WTC11 (cell line): Measurements from ENCODE around the gene PIK3R1. TPM values are rescaled to one million over a fixed set of nuclear protein-coding genes. Genes with fewer than 3 reads are reported as not detected.

ENCODE experiments used
- ATAC-seq: fragments of 200-7000 bp; cut with Tn5 transposase; 2 replicates; pipeline ENCODE4 v1.10.0; 2021; ENCODE audit warnings: mild to moderate bottlenecking, moderate library complexity
- CTCF ChIA-PET: fragments of 300-600 bp; sonication (Branson Sonifier 250); formaldehyde crosslinking; loops from one replicate; lab custom pipeline; 2021; ENCODE audit warnings: antibody characterized with exemption; lab: Charles Lee
- POLR2A ChIA-PET: fragments of 350-600 bp; sonication (Branson Sonifier 250); formaldehyde crosslinking; loops from one replicate; lab custom pipeline; 2021; ENCODE audit warnings: antibody characterized with exemption; lab: Charles Lee
- DNase-seq: peaks from one replicate; pipeline ENCODE4 v3.0.0; 2021; ENCODE audit warnings: low spot score
- H3K27ac Mint-ChIP-seq: 2 replicates; pipeline ENCODE4 v1.8.0; 2021; ENCODE audit warnings: mixed read lengths
- H3K27me3 Mint-ChIP-seq: 2 replicates; pipeline ENCODE4 v1.8.0; 2021; ENCODE audit warnings: low read depth, mild to moderate bottlenecking, moderate library complexity, mixed read lengths
- H3K36me3 Mint-ChIP-seq: 2 replicates; pipeline ENCODE4 v1.8.0; 2021; ENCODE audit warnings: mixed read lengths
- H3K4me1 Mint-ChIP-seq: 2 replicates; pipeline ENCODE4 v1.8.0; 2022; ENCODE audit warnings: mixed read lengths
- H3K4me3 Mint-ChIP-seq: 2 replicates; pipeline ENCODE4 v1.8.0; 2021; ENCODE audit warnings: mild to moderate bottlenecking, moderate library complexity, mixed read lengths
- H3K9me3 Mint-ChIP-seq: 2 replicates; pipeline ENCODE4 v1.8.0; 2021; ENCODE audit warnings: mixed read lengths
- EMX1 ChIP-seq: fragments of 250-450 bp; sonication (Bioruptor Pico); IDR thresholded peaks from 2 replicates; pipeline ENCODE4 v1.8.0; 2021; ENCODE audit warnings: mild to moderate bottlenecking
- IRF2 ChIP-seq: sonication (generic); formaldehyde crosslinking; IDR thresholded peaks from 2 replicates; pipeline ENCODE4 v1.8.0; 2022; ENCODE audit warnings: low read depth, missing genetic modification reagents, borderline replicate concordance
- JAZF1 ChIP-seq: fragments of 250-450 bp; sonication (Bioruptor Pico); IDR thresholded peaks from 2 replicates; pipeline ENCODE4 v1.9.0; 2021; ENCODE audit warnings: moderate library complexity, mild to moderate bottlenecking, inconsistent platforms
- MAX ChIP-seq: sonication (generic); formaldehyde crosslinking; IDR thresholded peaks from 2 replicates; pipeline ENCODE4 v1.8.0; 2022; ENCODE audit warnings: mild to moderate bottlenecking, missing genetic modification reagents
- MXD4 ChIP-seq: fragments of 250-450 bp; sonication (Bioruptor Pico); IDR thresholded peaks from 2 replicates; pipeline ENCODE4 v1.8.0; 2021; ENCODE audit warnings: mild to moderate bottlenecking, moderate library complexity, borderline replicate concordance
- NFATC4 ChIP-seq: fragments of 250-450 bp; sonication (Bioruptor Pico); IDR thresholded peaks from 2 replicates; pipeline ENCODE4 v1.9.0; 2021; ENCODE audit warnings: mild to moderate bottlenecking
- NFYB ChIP-seq: sonication (generic); formaldehyde crosslinking; conservative IDR thresholded peaks from 2 replicates; pipeline ENCODE4 v1.8.0; 2022; ENCODE audit warnings: low read depth, missing genetic modification reagents
- OVOL2 ChIP-seq: fragments of 250-450 bp; sonication (Bioruptor Pico); IDR thresholded peaks from 2 replicates; pipeline ENCODE4 v1.9.0; 2021; ENCODE audit warnings: mild to moderate bottlenecking, borderline replicate concordance
- RORB ChIP-seq: fragments of 250-450 bp; sonication (Bioruptor Pico); IDR thresholded peaks from 2 replicates; pipeline ENCODE4 v1.9.0; 2021; ENCODE audit warnings: mild to moderate bottlenecking
- ZNF121 ChIP-seq: sonication (generic); formaldehyde crosslinking; IDR thresholded peaks from 2 replicates; pipeline ENCODE4 v1.8.0; 2023; ENCODE audit warnings: missing genetic modification reagents
- ZNF232 ChIP-seq: sonication (generic); formaldehyde crosslinking; IDR thresholded peaks from 2 replicates; pipeline ENCODE4 v1.8.0; 2022; ENCODE audit warnings: mild to moderate bottlenecking, missing genetic modification reagents
- total RNA-seq: library from RNA; stranded (reverse); gene quantifications from 3 replicates; pipeline ENCODE4 v1.2.3, GENCODE V29; 2021
- TF ChIP-seq, protein P1 (sequence below): fragments of 250-450 bp; sonication (Bioruptor Pico); IDR thresholded peaks from 2 replicates; pipeline ENCODE4 v1.9.0; 2021; ENCODE audit warnings: mild to moderate bottlenecking
- TF ChIP-seq, protein P2 (sequence below): sonication (generic); formaldehyde crosslinking; conservative IDR thresholded peaks from 2 replicates; pipeline ENCODE4 v1.8.1; 2022; ENCODE audit warnings: mild to moderate bottlenecking, missing genetic modification reagents
- TF ChIP-seq, protein P3 (sequence below): sonication (generic); formaldehyde crosslinking; IDR thresholded peaks from 2 replicates; pipeline ENCODE4 v1.8.1; 2022; ENCODE audit warnings: low read depth, mild to moderate bottlenecking, moderate library complexity, missing genetic modification reagents, borderline replicate concordance
- TF ChIP-seq, protein P4 (sequence below): sonication (generic); formaldehyde crosslinking; IDR thresholded peaks from 2 replicates; pipeline ENCODE4 v1.8.1; 2022; ENCODE audit warnings: low read depth, missing genetic modification reagents, borderline replicate concordance

Gene PIK3R1
- total RNA-seq, 1 experiment from 2014 or later = 11.3 TPM

DNA sequence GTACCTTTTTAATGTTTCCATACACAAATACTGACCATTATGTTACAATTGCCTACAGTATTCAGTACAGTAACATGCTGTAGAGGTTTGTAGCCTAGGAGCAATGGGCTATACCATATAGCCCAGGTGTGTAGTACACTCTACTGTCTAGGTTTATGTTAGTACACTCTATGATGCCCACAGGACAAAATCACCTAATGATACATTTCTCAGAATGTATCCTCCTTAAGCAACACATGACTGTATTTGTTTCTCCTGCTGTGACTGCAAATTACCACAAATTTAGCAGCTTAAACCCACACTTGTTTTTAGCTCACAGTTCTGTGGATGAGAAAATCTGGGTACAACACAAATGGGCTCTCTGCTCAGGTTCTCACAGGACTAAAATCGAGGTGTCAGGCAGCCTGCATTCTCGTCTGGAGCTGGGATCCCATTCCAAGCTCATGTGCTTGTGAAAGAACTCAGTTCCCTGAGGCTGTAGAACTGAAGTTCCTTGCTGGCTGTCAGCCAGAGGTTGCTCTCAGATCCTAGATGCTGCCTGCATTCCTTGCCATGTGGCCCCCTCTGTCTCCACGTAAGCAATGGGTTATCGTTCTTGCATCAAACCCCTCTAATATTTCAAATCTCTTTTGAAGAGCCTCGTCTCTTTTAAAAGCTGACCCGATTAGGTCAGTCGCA is 38.6 kb upstream of the PIK3R1 start (continued):
- TF ChIP-seq MXD4 (CRISPR knock-in tag) = no peak
- TF ChIP-seq IRF2 (CRISPR knock-in tag) = no peak
- no peak for TF ChIP-seq NFATC4
- TF ChIP-seq ZNF232 (CRISPR knock-in tag) = no peak
- TF ChIP-seq MAX = no peak
- no peak for TF ChIP-seq JAZF1
- TF ChIP-seq NFYB = no peak

GRCh38 chr5:68177676-68178075 is 37.9 kb upstream of the PIK3R1 start:
- no peak for TF ChIP-seq OVOL2 (CRISPR knock-in tag)
- TF ChIP-seq, protein P1, sequence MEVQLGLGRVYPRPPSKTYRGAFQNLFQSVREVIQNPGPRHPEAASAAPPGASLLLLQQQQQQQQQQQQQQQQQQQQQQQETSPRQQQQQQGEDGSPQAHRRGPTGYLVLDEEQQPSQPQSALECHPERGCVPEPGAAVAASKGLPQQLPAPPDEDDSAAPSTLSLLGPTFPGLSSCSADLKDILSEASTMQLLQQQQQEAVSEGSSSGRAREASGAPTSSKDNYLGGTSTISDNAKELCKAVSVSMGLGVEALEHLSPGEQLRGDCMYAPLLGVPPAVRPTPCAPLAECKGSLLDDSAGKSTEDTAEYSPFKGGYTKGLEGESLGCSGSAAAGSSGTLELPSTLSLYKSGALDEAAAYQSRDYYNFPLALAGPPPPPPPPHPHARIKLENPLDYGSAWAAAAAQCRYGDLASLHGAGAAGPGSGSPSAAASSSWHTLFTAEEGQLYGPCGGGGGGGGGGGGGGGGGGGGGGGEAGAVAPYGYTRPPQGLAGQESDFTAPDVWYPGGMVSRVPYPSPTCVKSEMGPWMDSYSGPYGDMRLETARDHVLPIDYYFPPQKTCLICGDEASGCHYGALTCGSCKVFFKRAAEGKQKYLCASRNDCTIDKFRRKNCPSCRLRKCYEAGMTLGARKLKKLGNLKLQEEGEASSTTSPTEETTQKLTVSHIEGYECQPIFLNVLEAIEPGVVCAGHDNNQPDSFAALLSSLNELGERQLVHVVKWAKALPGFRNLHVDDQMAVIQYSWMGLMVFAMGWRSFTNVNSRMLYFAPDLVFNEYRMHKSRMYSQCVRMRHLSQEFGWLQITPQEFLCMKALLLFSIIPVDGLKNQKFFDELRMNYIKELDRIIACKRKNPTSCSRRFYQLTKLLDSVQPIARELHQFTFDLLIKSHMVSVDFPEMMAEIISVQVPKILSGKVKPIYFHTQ (CRISPR knock-in tag) = no peak
- TF ChIP-seq, protein P2, sequence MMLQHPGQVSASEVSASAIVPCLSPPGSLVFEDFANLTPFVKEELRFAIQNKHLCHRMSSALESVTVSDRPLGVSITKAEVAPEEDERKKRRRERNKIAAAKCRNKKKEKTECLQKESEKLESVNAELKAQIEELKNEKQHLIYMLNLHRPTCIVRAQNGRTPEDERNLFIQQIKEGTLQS = no peak
- no peaks in the 10 kb centered on the region for H3K4me1 Mint-ChIP-seq
- peaks cover 9% of the 10 kb centered on the region for H3K9me3 Mint-ChIP-seq
- no peaks in the 10 kb centered on the region for H3K27me3 Mint-ChIP-seq
- H3K27ac Mint-ChIP-seq = no peak overlapping the region
- DNase-seq = no peak
- no peaks in the 10 kb centered on the region for H3K36me3 Mint-ChIP-seq
- ChIA-PET POLR2A (no interaction called here), CTCF (interaction anchor here (0.7 kb wide), 1 partner anchor 75 kb away, joined by 3 read pairs; no protein-coding TSS in a partner anchor)
- H3K4me3 Mint-ChIP-seq = no peak overlapping the region
- no peak for ATAC-seq

GRCh38 chr5:68178579-68178978 is 37.0 kb upstream of the PIK3R1 start:
- TF ChIP-seq, protein P2 = no peak
- TF ChIP-seq ZNF121 (CRISPR knock-in tag) = no peak
- DNase-seq = no peak
- Mint-ChIP-seq H3K4me3 (no peak overlapping the region), H3K4me1 (peaks cover 3% of the 10 kb centered on the region; the same call in 1 of the 2 replicates), H3K27me3 (no peaks in the 10 kb centered on the region), H3K9me3 (peaks cover 9% of the 10 kb centered on the region), H3K27ac (no peak overlapping the region), H3K36me3 (no peaks in the 10 kb centered on the region)
- ChIA-PET POLR2A (no interaction called here), CTCF (interaction anchor here (1.5 kb wide), 1 partner anchor 9 kb away, joined by 3 read pairs; no protein-coding TSS in a partner anchor)
- ATAC-seq = no peak

DNA sequence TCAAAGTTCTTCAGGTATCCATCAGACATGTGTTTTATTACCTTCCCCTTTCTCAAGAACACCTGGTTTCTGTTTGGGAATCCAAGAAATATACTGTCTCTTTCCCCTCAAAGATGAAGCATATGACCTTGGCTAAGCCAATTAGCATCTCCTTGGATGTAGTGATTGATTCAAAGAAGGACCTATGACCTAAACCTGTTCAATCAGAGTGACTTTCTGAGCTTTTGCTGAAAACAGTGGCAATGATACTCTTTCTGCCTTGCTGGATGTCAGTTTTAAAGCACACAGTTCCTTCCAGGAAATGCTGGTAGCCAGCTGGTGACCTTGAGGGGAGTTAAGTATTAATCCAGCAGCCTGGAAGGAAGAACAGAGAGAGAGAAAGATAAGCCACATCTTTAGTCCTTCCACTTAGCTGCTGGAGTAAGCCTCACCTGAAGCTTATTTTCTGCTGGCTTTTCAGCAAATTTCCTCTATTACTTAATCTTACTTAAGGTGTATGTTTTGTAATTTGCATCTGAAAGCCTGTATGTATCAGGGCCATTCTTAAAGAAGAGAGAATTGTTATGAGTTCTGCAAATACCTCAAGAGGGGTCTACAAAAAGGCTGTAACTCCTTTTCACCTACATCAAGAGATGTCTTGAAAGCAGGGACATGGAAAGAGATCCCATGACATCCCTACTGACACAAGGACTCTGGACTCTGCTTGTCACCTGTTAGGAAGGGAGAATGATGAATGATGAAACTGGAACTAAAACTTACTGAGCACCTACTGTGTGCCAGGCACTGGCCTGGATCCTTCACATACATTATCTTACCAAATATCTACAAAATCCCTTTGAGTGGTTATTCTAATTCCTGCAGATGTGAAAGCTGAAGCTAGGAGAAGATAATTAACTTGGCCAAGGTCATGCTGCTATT is 35.2 kb upstream of the PIK3R1 start:
- Mint-ChIP-seq H3K4me3 (no peak overlapping the region), H3K4me1 (peaks cover 3% of the 10 kb centered on the region; the same call in 1 of the 2 replicates), H3K27me3 (no peaks in the 10 kb centered on the region), H3K36me3 (no peaks in the 10 kb centered on the region), H3K9me3 (peaks cover 9% of the 10 kb centered on the region), H3K27ac (no peak overlapping the region)
- TF ChIP-seq EMX1 (CRISPR knock-in tag) (no peak), RORB (no peak)
- TF ChIP-seq, protein P2 = no peak
- TF ChIP-seq, protein P3, sequence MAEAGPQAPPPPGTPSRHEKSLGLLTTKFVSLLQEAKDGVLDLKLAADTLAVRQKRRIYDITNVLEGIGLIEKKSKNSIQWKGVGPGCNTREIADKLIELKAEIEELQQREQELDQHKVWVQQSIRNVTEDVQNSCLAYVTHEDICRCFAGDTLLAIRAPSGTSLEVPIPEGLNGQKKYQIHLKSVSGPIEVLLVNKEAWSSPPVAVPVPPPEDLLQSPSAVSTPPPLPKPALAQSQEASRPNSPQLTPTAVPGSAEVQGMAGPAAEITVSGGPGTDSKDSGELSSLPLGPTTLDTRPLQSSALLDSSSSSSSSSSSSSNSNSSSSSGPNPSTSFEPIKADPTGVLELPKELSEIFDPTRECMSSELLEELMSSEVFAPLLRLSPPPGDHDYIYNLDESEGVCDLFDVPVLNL = no peak
- TF ChIP-seq, protein P4, sequence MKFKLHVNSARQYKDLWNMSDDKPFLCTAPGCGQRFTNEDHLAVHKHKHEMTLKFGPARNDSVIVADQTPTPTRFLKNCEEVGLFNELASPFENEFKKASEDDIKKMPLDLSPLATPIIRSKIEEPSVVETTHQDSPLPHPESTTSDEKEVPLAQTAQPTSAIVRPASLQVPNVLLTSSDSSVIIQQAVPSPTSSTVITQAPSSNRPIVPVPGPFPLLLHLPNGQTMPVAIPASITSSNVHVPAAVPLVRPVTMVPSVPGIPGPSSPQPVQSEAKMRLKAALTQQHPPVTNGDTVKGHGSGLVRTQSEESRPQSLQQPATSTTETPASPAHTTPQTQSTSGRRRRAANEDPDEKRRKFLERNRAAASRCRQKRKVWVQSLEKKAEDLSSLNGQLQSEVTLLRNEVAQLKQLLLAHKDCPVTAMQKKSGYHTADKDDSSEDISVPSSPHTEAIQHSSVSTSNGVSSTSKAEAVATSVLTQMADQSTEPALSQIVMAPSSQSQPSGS (CRISPR knock-in tag) = no peak
- ChIA-PET CTCF (no interaction called here), POLR2A (interaction anchor here (0.6 kb wide), 1 partner anchor 9 kb away, joined by 6 read pairs; no protein-coding TSS in a partner anchor)
- DNase-seq (no peak), ATAC-seq (no peak)
